Activated CD4-positive, alpha-beta T cell treated with anti-CD3 and anti-CD28 coated beads, Interleukin-2, amount 50 U/mL, for 48 hours (primary cell): ENCODE measurements around the gene SEC14L5.
"Not testable (repeated sequence)": the region's sequence is repeated elsewhere in the genome, so short reads cannot be mapped to it uniquely, and the experiment has no call there.

Experiments
- DNase-seq, 2 experiments: peaks; one replicate each; pipeline ENCODE4 v3.0.0-alpha.2; 2020

SEC14L5 gene

GRCh38 chr16:4957420-4957719, 760 bp upstream of the SEC14L5 start:
- no peak for DNase-seq

GRCh38 chr16:4958510-4959438, 644 bp downstream of the SEC14L5 start:
- no peak for DNase-seq

DNA sequence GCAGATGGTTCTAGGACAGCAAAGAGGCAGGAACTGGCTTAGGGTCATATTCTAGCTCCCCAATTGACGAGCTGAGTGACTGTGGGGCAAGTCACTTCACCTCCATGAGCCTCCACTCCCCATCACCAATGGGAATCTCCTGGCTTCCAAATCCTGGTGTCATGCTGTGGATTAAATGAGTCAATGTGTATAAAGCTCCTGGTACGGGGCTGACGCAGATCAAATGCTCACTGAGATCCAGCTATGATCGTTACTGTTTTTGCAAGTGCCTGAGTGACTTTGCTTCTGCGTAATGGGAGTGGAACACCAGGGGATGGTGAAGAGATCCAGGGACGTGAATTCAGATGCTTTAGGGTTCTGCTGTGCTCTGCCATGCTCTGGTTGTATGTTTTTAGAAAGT, 2.4 kb downstream of the SEC14L5 start:
- no peak for DNase-seq

- DNase-seq, result no peak
These were observed 4.6 kb downstream of the SEC14L5 start for GRCh38 chr16:4962716-4963115.

- not testable (repeated sequence) for DNase-seq
These were observed 5.4 kb downstream of the SEC14L5 start for GRCh38 chr16:4963527-4963926.

DNA sequence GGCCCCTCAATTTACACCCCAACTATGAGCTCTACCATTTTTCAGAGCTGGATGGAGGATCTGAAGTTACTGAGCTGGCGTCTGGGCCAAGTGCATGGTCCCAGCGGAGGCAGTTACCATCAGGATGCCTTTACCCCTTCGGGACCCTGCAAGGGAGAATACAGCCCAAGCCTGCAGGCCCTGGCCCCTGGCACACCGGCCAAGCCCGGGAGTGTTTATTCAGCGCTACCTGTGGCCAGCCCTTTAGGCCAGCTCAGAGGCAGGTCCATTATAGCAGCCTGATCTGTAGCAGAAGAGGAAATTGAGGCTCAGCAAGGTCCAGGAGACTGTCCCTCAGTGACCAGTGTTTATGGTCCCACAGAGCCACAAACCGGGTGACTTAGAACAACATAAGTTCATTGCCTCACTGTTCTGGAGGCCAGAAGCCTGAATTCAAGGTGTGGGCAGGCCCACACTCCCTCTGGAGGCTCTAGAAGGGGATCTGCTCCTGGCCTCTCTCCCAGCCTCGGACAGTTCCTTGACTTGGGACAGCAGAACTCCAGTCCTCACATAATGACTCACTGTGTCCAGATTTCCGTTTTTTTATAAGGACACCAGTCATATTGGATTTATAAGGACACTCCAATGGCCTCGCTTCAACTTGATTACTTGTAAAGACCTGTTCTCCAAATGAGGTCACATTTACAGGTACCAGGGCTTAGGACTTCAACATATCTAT, 8.8 kb downstream of the SEC14L5 start:
- DNase-seq, result no peak

DNA sequence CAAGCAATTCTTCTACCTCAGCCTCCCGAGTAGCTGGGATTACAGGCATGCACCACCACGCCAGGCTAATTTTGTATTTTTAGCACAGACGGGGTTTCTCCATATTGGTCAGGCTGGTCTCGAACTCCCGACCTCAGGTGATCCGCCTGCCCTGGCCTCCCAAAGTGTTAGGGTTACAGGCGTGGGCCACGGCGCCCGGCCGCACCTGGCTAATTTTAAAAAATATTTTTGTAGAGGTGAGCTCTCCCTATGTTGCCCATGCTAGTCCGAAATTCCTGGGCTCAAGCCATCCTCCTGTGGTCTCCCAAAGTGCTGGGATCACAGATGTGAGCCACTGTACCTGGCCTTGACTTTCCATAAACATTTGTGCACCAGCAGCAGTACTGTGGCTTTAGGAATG, 10.1 kb downstream of the SEC14L5 start:
- not testable (repeated sequence) for DNase-seq

GRCh38 chr16:4968879-4969483, 10.9 kb downstream of the SEC14L5 start:
- DNase-seq, result no peak

- no peak for DNase-seq
These were observed 11.9 kb downstream of the SEC14L5 start for GRCh38 chr16:4970010-4970409.

DNA sequence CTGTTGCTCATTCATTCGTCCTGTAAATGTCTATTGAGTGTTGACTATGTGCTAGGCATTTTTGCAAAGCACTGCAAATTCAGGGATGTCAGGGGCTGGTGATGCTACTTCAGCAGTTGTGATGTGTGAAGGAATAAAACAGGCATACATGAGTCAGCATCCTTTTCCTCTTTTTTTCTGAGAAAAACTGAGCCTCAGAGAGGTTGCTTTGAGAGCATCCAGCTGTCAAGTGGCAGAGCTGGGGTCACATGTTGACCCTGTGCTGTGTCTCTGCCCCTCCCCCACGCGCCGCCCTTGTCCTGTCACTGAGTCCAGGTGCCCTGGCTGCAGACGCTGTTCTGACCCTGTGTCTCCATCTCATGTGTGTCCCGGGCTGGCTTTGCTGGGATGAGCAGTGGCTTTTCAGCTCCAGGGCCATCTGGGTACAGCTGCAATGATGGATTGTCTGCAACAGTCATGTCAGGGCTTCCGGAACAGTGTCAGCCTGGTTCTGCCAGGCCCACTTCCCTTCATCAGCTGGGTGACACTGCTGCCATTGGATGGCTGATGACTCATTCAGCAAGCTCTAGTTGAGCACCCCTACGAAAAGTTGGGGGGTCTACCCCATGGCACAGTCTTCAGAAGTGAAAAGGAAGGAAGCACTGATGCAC, 14.9 kb downstream of the SEC14L5 start:
- DNase-seq, result no peak

GRCh38 chr16:4976079-4976478, 17.9 kb downstream of the SEC14L5 start:
- no peak for DNase-seq

GRCh38 chr16:4976611-4977145, 18.5 kb downstream of the SEC14L5 start:
- DNase-seq, result no peak

- DNase-seq, result no peak
These were observed 21.0 kb downstream of the SEC14L5 start for GRCh38 chr16:4979164-4979563.

DNA sequence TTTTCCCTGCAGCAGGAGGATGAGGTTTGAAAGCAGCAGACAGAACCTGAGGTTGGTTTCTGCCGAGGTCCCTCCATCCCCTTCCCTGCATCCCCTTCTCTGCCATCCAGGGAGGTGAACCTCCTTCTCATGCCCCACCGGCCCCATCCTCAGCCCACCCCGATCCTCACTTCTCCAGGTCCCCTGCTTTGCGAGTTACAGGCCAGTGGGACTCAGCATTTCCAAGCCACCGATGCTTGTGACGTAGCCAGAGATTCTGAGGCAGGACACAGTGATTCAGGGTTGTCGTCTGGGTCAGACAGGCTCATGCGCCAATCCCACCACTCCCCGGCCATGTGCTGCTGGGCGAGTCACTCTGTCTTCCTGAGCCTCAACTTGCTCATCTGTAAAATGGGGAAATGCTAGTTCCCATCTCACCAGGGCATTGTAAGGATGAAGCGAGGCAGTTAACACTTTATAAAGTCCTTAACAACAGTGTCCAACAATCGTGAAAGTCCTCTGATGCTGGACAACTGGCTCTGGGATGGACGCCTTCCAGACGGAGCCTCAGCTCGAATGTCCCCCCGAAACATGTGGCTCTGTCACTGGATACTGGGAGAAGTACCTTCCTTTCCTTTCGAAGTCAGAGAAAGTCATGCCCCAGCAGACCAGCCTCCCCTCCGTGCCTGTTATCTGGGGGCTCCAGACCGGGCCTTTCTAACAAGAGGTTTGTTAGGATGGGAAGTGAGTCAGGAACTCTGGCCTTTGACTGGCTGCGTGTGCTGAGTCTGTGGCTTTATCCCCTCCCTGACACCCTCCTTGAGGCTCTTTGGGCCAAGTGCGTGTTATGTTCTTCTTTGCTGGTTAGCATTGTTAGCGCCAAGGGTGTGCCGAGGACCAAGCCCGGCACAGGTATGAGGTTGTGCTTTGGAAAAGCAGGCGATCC, 21.9 kb downstream of the SEC14L5 start:
- no peak for DNase-seq

- no peak for DNase-seq
These were observed 22.6 kb downstream of the SEC14L5 start for GRCh38 chr16:4980691-4981090.

- DNase-seq, result no peak
These were observed 23.3 kb downstream of the SEC14L5 start for GRCh38 chr16:4981473-4981872.

- DNase-seq, result no peak
These were observed 24.1 kb downstream of the SEC14L5 start for GRCh38 chr16:4982056-4982867.

DNA sequence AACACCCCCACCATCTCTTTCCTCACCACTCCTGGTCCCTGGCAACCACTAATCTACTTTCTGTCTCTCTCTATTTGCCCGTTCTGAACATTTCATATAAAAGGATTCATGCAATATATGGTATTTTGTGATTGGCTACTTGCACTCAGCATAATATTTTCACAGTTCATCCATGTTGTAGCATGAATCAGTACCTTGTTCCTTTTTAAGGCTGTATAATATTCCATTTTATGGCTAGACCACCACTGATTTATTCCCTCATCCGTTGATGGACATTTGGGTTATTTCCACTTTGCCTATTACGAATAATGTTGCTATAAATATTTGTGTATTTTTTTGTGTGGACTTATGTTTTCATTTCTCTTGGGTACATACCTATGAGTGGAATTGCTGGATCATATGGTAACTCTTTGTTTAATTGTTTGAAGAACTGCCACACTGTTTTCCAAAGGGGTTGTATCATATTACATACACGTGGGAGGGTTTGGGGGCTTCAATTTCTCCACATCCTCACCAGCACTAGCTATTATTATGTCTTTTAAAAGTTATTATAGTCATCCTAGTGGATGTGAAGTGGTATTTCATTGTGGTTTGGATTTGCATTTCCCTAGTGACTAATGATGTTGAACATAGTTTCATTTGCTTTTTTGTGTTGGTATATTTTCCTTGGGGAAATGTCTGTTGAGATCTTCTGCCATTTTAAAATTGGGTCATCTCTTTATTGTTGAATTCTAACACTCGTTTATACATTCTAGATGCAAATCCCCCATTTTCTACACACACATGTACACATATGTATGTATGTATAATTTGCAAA, 26.3 kb downstream of the SEC14L5 start:
- DNase-seq, result no peak

DNA sequence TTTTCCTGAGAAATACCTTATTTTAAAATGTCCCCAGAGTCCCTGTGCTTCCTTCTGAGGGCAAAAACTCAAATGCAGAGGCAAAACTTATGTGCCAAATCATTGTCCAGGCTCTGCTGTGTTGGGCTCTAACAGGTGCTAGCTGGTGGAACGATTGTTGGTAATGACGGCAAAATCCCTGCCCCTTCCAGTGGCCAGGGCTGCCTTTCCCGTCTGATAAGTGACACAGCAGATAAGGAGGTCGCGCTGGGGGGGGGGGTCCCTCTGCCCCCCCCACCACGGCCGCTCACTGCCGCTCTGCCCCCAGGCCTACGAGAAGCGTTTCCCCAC, 29.1 kb downstream of the SEC14L5 start:
- DNase-seq, result no peak
